Transverse colon (tissue), 4 donors: ENCODE measurements around the gene IHH.

ENCODE experiments used
- CTCF ChIP-seq, 5 experiments: fragments of 200-600 bp in 3 of 5; fragments of 450-650 bp in 2 of 5; sonication (generic) in 3 of 5; IDR thresholded peaks; 1 replicate in 2 of 5; 2 replicates in 3 of 5; pipeline ENCODE4 v1.5.1; 2016 to 2017; ENCODE audit warnings: antibody characterized with exemption in 5 of 5, inconsistent platforms in 3 of 5, mild to moderate bottlenecking in 2 of 5, moderate library complexity in 1 of 5
- POLR2A ChIP-seq: fragments of 450-650 bp; IDR thresholded peaks from one replicate; pipeline ENCODE4 v1.6.1; 2016; ENCODE audit warnings: antibody characterized with exemption, mild to moderate bottlenecking, moderate library complexity
- POLR2AphosphoS5 ChIP-seq, 3 donors: sonication (generic); formaldehyde crosslinking; IDR thresholded peaks; one replicate each; pipeline ENCODE4 v1.6.1; 2016; ENCODE audit warnings: antibody characterized with exemption in 3 of 3

- TF ChIP-seq CTCF (IDR thresholded peaks at IDR 0.05) (no peak), POLR2A (no peak), POLR2AphosphoS5 (IDR thresholded peaks at IDR 0.05) (no peak)
Observed at GRCh38 chr2:219065484-219065883, 4.8 kb upstream of the IHH start.
